ENCODE results near the gene AMIGO1. TPM values are rescaled to one million over a fixed set of nuclear protein-coding genes. Genes with fewer than 3 reads are reported as not detected.
A peak's percentile ranks its signal among the peaks of the same experiment; 100 is the strongest.

AMIGO1 gene
- total RNA-seq, 1 experiment from 2014 or later = 0.55 TPM

DNA sequence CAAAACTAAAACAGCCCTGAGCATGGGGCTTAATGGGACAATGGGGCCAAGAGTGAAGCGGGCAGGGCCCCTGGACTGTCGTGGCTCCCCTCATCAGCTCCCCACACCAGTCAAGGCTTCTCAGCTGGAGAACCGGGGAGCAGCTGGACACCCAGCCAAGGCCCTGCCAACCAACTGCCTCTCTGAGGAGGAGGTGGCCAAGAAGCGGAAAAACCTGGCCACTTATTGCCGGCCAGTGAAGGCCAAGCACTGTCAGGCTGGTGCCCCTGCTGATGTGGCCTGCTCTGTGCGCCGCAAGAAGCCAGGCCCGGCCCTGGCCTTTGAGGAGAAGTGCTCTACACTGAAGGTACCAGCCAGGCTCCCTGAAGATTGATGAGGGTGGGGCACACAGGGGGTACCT is 18.2 kb downstream of the AMIGO1 start:
- Histone ChIP-seq H3K4me3 (no peak overlapping the region), H3K27me3 (replicated peaks) (no peaks in the 10 kb centered on the region), H3K9me3 (replicated peaks) (no peaks in the 10 kb centered on the region; the same call in 1 of the 2 replicates), H3K36me3 (peaks cover 53% of the 10 kb centered on the region), H3K27ac (no peak overlapping the region), H3K4me1 (replicated peaks) (peaks cover 5% of the 10 kb centered on the region)
- no peak for DNase-seq (ENCODE audit: low read depth in 1 of 2, low spot score in 2 of 2)

DNA sequence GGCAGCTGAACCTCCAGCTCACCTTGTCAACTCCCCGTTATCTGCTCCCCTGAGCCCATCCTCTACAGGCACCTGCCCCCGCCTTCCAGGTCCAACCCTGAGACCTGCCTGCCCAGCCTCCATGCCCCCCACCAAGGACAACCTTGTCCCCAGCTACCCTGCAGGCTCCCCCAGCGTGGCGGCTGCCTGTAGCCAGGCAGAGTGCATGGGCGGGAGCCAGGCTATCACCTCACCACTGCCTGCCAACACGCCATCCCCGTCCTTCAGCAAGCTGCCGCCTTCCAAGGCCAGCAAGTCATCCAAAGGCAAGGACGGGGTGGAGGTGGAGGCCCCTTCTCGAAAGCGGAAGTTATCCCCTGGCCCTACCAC is 18.6 kb downstream of the AMIGO1 start:
- no peaks in the 10 kb centered on the region for H3K27me3 ChIP-seq (replicated peaks)
- H3K9me3 ChIP-seq (replicated peaks) = no peaks in the 10 kb centered on the region; the same call in 1 of the 2 replicates
- H3K4me1 ChIP-seq (replicated peaks) = peaks cover 5% of the 10 kb centered on the region
- peaks cover 53% of the 10 kb centered on the region for H3K36me3 ChIP-seq
- H3K27ac ChIP-seq = no peak overlapping the region
- H3K4me3 ChIP-seq = no peak overlapping the region
- DNase-seq (ENCODE audit: low read depth in 1 of 2, low spot score in 2 of 2) = no peak

DNA sequence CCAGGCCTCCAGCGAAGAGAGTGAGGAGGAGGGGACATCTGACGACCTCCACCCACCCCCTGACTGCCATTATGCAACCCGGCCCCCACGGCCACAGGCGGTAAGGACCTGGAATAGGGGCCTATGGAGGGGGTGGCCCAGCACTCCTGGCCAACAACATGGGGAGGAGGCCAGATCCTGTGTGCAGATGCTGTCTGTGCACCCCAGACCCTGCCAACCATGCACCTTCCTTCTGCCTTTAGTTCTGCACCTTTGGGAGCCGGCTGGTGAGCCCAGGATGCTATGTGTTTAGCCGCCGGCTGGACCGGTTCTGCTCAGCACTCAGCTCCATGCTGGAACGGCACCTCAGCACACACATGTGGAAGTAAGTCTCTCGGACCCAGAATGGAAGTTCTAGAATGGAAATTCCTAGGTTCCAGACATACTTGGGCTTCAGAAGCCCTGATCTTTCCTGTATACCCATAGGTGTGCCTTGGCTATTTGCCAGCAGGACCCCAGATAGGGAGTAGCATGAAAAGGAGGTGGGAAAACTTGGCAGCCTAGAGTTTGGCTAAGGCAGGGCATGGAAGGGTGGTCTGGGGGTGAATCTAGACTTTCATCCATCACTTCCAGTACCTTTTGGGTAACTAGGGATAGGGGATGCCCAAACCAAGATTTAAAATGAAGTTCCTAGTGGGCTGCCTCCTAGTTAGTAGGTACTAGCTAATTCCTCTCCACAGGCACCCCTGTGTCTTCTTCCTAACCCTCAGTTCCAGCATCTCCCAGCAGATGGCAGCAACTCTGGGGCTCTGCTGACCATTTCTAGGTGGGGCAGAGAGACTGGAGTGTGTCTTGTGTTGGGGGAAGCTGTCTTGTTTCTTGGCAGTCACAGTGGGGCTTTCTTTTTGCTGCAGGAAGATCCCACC is 19.2 kb downstream of the AMIGO1 start:
- DNase-seq (ENCODE audit: low read depth in 1 of 2, low spot score in 2 of 2) = peak; percentile 55 to 71
- Histone ChIP-seq H3K9me3 (replicated peaks) (no peaks in the 10 kb centered on the region; the same call in 1 of the 2 replicates), H3K27me3 (replicated peaks) (no peaks in the 10 kb centered on the region), H3K4me1 (replicated peaks) (peaks cover 7% of the 10 kb centered on the region), H3K4me3 (no peak overlapping the region), H3K27ac (no peak overlapping the region), H3K36me3 (peaks cover 51% of the 10 kb centered on the region)

DNA sequence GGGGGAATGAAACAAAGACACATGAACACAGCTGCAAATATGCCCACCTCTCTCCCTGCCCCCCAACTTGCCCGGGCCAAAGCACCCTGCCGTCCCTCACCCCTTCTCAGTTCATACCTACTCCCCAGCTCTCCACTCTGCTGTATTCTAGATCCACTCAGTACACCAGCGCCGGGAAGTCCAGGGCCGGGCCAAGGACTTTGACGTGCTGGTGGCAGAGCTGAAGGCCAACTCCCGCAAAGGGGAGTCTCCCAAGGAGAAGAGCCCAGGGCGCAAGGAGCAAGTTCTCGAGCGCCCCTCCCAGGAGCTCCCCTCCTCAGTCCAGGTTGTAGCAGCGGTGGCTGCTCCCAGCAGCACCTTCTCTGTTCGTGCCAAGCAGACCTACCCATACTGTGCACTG is 20.8 kb downstream of the AMIGO1 start:
- Histone ChIP-seq H3K9me3 (replicated peaks) (no peaks in the 10 kb centered on the region; the same call in 1 of the 2 replicates), H3K27me3 (replicated peaks) (no peaks in the 10 kb centered on the region), H3K27ac (no peak overlapping the region), H3K4me1 (replicated peaks) (peaks cover 16% of the 10 kb centered on the region), H3K36me3 (peaks cover 54% of the 10 kb centered on the region), H3K4me3 (no peak overlapping the region)
- no peak for DNase-seq (ENCODE audit: low read depth in 1 of 2, low spot score in 2 of 2)

DNA sequence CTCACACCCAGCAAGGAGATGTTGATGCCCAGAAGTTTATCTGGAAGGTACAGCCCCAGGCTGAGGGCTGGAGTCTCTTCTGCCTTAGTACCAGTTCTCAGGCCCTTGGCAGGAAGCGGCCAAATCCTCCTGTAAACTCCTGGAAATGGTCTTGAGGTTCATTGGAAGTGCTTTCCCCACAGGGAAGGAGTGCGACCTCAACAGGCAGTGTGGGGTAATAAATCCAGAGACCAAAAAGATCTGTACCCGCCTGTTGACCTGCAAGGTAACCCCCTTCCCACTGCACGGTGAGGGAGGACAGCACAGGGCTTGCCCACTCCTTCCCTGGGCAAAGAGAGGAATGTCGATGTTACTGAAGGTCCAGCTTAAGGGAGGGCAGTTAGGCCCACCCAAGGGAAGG is 21.3 kb downstream of the AMIGO1 start:
- H3K4me1 ChIP-seq (replicated peaks) = peaks cover 14% of the 10 kb centered on the region
- H3K36me3 ChIP-seq = peaks cover 54% of the 10 kb centered on the region
- H3K4me3 ChIP-seq = no peak overlapping the region
- H3K27ac ChIP-seq = no peak overlapping the region
- H3K9me3 ChIP-seq (replicated peaks) = no peaks in the 10 kb centered on the region; the same call in 1 of the 2 replicates
- no peaks in the 10 kb centered on the region for H3K27me3 ChIP-seq (replicated peaks)
- DNase-seq (ENCODE audit: low read depth in 1 of 2, low spot score in 2 of 2) = no peak

DNA sequence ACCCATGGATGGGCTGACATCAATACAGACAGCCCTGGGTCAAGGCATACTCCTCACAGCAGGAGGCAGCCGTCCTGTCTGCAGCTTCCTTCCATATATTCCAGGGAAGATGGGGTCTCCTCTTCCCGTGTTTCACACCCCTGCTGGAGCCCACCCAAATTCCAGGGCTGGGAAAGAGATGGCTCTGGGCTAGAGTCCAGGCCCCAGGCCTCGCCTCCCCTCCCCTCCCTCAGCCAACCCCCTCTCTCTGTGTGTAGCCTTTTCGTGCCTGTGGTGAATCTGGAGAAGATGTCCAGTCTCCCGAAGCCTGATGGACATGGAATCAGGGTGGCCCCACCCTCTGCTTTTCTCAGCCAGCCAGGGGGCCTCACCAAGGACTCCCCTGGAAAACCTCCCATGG is 22.3 kb downstream of the AMIGO1 start:
- peaks cover 2% of the 10 kb centered on the region for H3K27me3 ChIP-seq (replicated peaks)
- peaks cover 17% of the 10 kb centered on the region for H3K4me1 ChIP-seq (replicated peaks)
- no peak for DNase-seq (ENCODE audit: low read depth in 1 of 2, low spot score in 2 of 2)
- H3K9me3 ChIP-seq (replicated peaks) = no peaks in the 10 kb centered on the region; the same call in 1 of the 2 replicates
- H3K27ac ChIP-seq = no peak overlapping the region
- H3K36me3 ChIP-seq = peaks cover 54% of the 10 kb centered on the region
- H3K4me3 ChIP-seq = no peak overlapping the region

DNA sequence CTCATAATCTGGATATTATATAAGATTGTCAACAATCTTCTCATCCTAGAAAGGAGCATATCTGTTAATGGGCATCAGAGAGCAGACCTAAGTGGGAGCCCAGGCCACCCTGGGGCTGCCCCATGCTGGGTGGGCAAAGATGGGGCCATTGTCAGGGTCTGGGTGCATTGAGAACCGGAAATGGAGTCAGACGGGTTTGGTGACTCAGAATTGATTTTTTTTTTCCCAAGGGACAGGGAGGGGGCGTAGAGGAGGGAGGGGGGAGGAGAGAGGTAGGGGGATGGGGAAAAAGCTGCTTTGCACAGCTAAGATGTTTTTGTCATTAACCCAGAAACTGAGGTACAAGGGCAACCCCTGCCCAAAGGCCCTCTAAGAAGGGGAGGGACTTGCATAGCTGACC is 24.5 kb downstream of the AMIGO1 start:
- peaks cover 33% of the 10 kb centered on the region for H3K36me3 ChIP-seq
- peak overlapping the region; percentile 90 for H3K4me3 ChIP-seq
- peaks cover 17% of the 10 kb centered on the region for H3K4me1 ChIP-seq (replicated peaks)
- no peak overlapping the region for H3K27ac ChIP-seq
- H3K27me3 ChIP-seq (replicated peaks) = peaks cover 7% of the 10 kb centered on the region
- H3K9me3 ChIP-seq (replicated peaks) = no peaks in the 10 kb centered on the region
- DNase-seq (ENCODE audit: low read depth in 1 of 2, low spot score in 2 of 2) = no peak

DNA sequence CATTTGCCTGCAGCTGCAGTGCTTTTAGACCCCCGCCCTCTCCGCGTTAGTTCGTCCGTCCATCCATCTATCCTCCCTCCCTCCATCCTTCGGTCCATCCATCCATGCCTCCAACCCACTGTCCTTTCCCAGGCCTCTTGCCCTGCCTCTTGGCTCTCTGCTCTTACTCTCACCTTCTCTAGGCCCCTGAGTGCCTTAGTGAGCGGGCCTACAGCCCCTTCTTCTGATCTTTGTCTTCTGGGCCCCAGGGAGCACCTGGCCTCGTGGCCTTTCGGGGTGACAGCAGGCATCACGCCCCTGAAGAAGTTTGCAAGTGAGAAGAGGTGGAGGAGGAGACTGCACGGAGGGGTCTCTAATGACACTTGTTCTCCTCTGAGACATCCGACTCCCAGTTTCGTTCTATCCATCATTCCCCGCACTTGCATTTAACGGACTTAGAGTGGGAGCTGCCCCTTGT is 25.0 kb downstream of the AMIGO1 start:
- Histone ChIP-seq H3K9me3 (replicated peaks) (no peaks in the 10 kb centered on the region), H3K4me1 (replicated peaks) (peaks cover 17% of the 10 kb centered on the region), H3K36me3 (peaks cover 29% of the 10 kb centered on the region), H3K27me3 (replicated peaks) (peaks cover 7% of the 10 kb centered on the region), H3K4me3 (peak overlapping the region; percentile 90), H3K27ac (no peak overlapping the region)
- peak in 1 of 2 experiments; percentile 14 for DNase-seq (ENCODE audit: low read depth in 1 of 2, low spot score in 2 of 2)

DNA sequence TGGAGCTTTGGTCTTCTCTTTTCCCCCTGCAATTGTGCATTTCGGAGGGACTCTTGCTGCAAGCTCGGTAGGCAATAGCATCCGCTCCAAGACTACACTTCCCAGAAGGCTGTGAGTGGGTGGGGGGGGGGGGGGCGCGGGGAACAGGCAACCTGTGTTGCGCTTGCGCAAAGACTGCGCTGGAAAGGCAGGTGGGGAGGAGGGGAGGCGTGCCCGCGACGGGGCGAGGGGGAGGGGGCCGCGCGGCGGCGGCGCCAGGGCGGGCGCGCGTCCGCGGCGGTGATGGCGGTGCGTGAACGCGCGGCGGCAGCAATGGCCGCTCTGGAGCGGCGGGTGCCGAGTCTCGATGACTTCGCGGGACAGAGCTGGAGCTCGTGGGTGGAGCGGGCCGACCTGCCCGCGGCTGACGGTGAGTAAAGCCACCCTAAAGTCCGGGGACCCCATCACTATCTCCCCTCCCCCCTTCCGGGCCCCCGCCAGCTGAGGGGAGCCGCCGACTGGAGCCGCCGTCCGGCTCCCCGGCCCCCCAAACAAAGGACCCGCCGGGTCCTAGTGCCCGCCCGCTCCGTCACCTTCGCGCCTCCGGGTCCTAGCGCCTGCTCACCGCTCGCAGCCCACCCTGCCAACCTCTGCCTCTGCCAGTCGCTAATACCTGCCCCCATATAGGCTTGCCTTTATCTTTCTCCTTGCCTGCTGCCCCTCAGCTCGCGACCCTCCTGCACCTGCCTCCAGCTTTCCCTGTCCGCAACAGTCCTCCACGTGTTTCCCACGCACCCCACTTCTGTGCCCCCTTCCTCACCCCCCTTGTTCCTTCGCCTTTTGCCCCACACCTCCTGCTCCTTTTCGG is 25.6 kb downstream of the AMIGO1 start, which contains the start of gene ATXN7L2:
ATXN7L2 (plus strand) TSS at position 234 of the 847 bp plus-strand sequence; CDS start at position 283, 49 bp downstream.
- peak; percentile 82 to 93 for DNase-seq (ENCODE audit: low read depth in 1 of 2, low spot score in 2 of 2)
- H3K27ac ChIP-seq = peak within 1 kb of the TSS; percentile 96
- peak within 1 kb of the TSS; percentile 90 for H3K4me3 ChIP-seq
- peaks cover 17% of the 10 kb centered on the region for H3K4me1 ChIP-seq (replicated peaks)
- peaks cover 26% of the 10 kb centered on the region for H3K36me3 ChIP-seq
- peaks cover 13% of the 10 kb centered on the region for H3K27me3 ChIP-seq (replicated peaks)
- no peaks in the 10 kb centered on the region for H3K9me3 ChIP-seq (replicated peaks)

DNA sequence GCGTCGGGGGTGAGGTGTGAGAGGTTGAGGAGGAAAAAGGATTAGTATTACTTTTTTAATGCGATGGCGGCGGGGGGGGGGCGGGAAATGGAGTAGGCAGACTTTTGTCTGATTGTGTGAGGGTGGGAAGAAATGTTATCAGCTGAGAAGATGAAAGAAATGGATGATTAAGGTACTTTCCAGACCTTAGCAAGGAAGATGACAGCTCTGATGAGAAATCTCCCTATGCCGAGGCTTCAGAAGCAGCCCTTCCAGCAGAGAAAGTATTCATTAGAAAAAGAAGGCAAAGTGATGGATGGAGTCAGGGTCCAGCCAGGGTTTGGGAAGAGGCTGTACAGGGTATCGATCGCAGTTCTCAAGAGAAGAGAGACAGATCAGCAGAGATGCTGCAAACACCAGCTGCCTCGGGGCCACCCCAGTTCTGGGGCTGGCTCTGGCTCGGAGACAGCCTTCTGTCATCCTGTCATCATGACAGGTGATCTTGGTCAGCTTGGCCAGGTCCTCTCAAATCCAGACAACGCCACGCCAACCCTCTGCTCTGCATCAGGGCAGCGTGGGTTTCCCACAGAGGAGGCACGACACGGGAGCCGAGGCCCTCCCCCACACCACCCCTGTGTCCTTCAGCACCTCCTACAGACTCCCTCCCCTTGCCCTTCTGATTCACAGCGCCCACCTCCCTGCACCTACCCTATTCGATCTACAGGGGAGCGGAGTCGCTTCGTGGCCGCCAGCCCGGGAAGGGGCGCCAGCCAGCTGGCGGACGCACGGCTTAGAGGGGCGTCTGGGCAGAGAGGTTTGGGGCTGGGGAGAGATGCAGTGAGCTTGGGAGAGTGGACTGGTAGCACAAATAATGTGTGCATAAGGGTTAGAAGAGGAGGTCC is 26.5 kb downstream of the AMIGO1 start:
- Histone ChIP-seq H3K36me3 (peaks cover 20% of the 10 kb centered on the region), H3K27me3 (replicated peaks) (peaks cover 14% of the 10 kb centered on the region), H3K4me3 (peak overlapping the region; percentile 90), H3K9me3 (replicated peaks) (no peaks in the 10 kb centered on the region), H3K27ac (no peak overlapping the region), H3K4me1 (replicated peaks) (peaks cover 17% of the 10 kb centered on the region)
- no peak for DNase-seq (ENCODE audit: low read depth in 1 of 2, low spot score in 2 of 2)

DNA sequence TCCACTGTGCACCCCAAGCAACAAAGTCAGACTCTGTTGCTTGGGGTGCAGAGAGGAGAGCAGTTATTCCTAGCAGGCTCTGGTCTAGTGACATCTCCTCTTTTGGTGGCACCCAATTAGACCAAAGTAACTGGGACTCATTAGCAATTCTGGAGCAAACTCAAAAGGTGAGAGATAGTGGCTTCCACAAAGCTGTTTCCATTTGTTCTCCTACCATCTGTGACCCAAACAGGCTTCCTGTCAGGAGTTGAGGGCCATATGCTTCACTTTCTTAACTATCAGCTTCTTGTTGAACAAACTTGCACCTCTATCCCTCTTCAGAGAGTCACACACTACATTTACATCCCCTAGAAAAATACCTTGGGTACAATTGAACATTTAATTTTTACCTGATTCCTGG is 27.3 kb downstream of the AMIGO1 start:
- H3K36me3 ChIP-seq = peaks cover 12% of the 10 kb centered on the region
- peaks cover 21% of the 10 kb centered on the region for H3K27me3 ChIP-seq (replicated peaks)
- no peaks in the 10 kb centered on the region for H3K9me3 ChIP-seq (replicated peaks)
- no peak overlapping the region for H3K27ac ChIP-seq
- peaks cover 17% of the 10 kb centered on the region for H3K4me1 ChIP-seq (replicated peaks)
- DNase-seq (ENCODE audit: low read depth in 1 of 2, low spot score in 2 of 2) = no peak
- no peak overlapping the region for H3K4me3 ChIP-seq

DNA sequence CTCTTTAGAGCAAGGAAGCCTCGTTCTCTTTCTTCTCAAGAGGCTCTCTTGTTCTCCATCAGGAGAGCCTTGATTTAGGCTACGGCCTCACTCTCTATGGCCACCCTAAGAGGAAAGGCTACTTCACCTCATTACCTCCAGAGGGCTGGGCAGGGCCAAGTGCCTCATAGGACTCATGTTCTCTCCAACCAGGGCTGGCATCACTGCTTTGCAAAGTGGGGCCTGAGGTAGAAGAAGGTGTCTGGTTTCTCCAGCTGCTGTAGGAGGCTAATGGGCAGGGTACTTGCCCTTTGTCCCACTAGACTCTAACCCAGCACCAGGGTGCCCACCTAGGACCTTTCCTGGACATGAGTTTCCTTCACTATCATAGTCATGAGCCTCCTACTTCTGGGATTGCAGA is 27.9 kb downstream of the AMIGO1 start:
- peaks cover 11% of the 10 kb centered on the region; the same call in 1 of the 2 replicates for H3K36me3 ChIP-seq

DNA sequence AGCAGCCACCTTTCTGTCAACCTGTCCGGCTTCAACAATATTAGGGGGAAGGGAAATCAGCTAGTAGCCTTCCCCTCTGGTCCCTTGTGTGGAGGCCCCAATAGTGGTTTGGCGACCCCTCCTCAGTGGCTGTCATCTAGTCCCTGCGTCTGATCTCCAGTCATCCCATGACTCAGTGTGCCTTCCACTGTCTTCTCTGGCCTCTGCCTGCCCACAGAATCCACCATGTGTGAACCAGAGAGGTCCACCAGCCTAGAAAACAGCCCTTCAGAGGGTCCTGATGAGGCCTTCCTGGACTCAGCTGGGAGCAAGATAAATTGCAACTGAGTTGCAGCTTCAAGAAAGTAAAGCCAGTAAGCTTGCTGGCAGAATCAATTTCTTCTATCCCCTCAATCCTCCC is 29.6 kb downstream of the AMIGO1 start:
- DNase-seq (ENCODE audit: low read depth in 1 of 2, low spot score in 2 of 2) = no peak
- Histone ChIP-seq H3K27me3 (replicated peaks) (peaks cover 31% of the 10 kb centered on the region), H3K4me3 (no peak overlapping the region)

More for the DNA sequence above, 27.9 kb downstream of the AMIGO1 start:
- H3K27me3 ChIP-seq (replicated peaks) = peaks cover 24% of the 10 kb centered on the region
- H3K4me1 ChIP-seq (replicated peaks) = peaks cover 17% of the 10 kb centered on the region
- H3K9me3 ChIP-seq (replicated peaks) = no peaks in the 10 kb centered on the region
- no peak overlapping the region for H3K4me3 ChIP-seq
- DNase-seq (ENCODE audit: low read depth in 1 of 2, low spot score in 2 of 2) = no peak
- H3K27ac ChIP-seq = no peak overlapping the region

More for the DNA sequence above, 29.6 kb downstream of the AMIGO1 start:
- 0 out of 2 replicates have a peak, but pooled peaks cover 2% of the 10 kb centered on the region for H3K36me3 ChIP-seq
- peaks cover 14% of the 10 kb centered on the region for H3K4me1 ChIP-seq (replicated peaks)
- no peak overlapping the region for H3K27ac ChIP-seq
- H3K9me3 ChIP-seq (replicated peaks) = no peaks in the 10 kb centered on the region

Data from SJSA1 (cell line).